ENCODE results near the gene EOLA1. TPM values are rescaled to one million over a fixed set of nuclear protein-coding genes. Genes with fewer than 3 reads are reported as not detected.

The EOLA1 gene
- total and polyA plus RNA-seq, 2 donors (not counting 1 experiment from before 2014, with no cell fraction given), result 26.3 to 61.5 TPM

Other genes with a start within 250 kb of the EOLA1 start
- gene IDS, start 35.7 kb upstream of the EOLA1 start, total RNA-seq, result 169 TPM in 2 replicates
- gene IDS, start 35.7 kb upstream of the EOLA1 start, polyA plus RNA-seq, result 85.2 and 85.3 TPM in 2 replicates
- gene HSFX3, start 8.9 kb downstream of the EOLA1 start, total RNA-seq, result not detected in 2 replicates
- gene HSFX3, start 8.9 kb downstream of the EOLA1 start, polyA plus RNA-seq, result not detected in 2 replicates
- gene MAGEA9B, start 46.4 kb downstream of the EOLA1 start, total RNA-seq, result not detected in 2 replicates
- 0.04 TPM in 1 of 2 replicates, not detected in the other for gene MAGEA9B, start 46.4 kb downstream of the EOLA1 start, polyA plus RNA-seq
- 1.9 TPM in 1 of 2 replicates, not detected in the other for gene HSFX2, start 54.3 kb downstream of the EOLA1 start, total RNA-seq
- 1.6 TPM in 1 of 2 replicates, not detected in the other for gene HSFX2, start 54.3 kb downstream of the EOLA1 start, polyA plus RNA-seq
- gene TMEM185A, start 90.8 kb downstream of the EOLA1 start, total RNA-seq, result 27.5 and 28.6 TPM in 2 replicates
- 17.8 and 25.2 TPM in 2 replicates for gene TMEM185A, start 90.8 kb downstream of the EOLA1 start, polyA plus RNA-seq
- gene MAGEA11, start 171.0 kb downstream of the EOLA1 start, total RNA-seq, result not detected in 2 replicates
- not detected in 2 replicates for gene MAGEA11, start 171.0 kb downstream of the EOLA1 start, polyA plus RNA-seq
- 2.9 and 4.2 TPM in 2 replicates for gene HSFX1, start 233.1 kb downstream of the EOLA1 start, total RNA-seq
- 1.2 and 1.3 TPM in 2 replicates for gene HSFX1, start 233.1 kb downstream of the EOLA1 start, polyA plus RNA-seq
- not detected in 2 replicates for gene MAGEA9, start 240.9 kb downstream of the EOLA1 start, total RNA-seq
- gene MAGEA9, start 240.9 kb downstream of the EOLA1 start, polyA plus RNA-seq, result not detected in 2 replicates